Putamen (tissue), 1 donor: ENCODE results near the gene ZNRF1.
"Not testable (repeated sequence)": the region's sequence is repeated elsewhere in the genome, so short reads cannot be mapped to it uniquely, and the experiment has no call there.

ENCODE experiments used
- DNase-seq: peaks from one replicate; pipeline ENCODE4 v3.0.0-alpha.2; 2016; ENCODE audit warnings: low spot score

Gene ZNRF1

GRCh38 chr16:75079346-75079926 is 80.6 kb downstream of the ZNRF1 start:
- DNase-seq, result no peak

GRCh38 chr16:75080205-75081029 is 81.6 kb downstream of the ZNRF1 start:
- DNase-seq, result no peak

- DNase-seq, result no peak
Observed at GRCh38 chr16:75081179-75081859, 82.5 kb downstream of the ZNRF1 start.

GRCh38 chr16:75083813-75084212 is 85.0 kb downstream of the ZNRF1 start:
- DNase-seq, result no peak

GRCh38 chr16:75085556-75085955 is 86.7 kb downstream of the ZNRF1 start:
- DNase-seq, result no peak

- DNase-seq, result no peak
Observed at GRCh38 chr16:75086281-75086680, 87.5 kb downstream of the ZNRF1 start.

- no peak for DNase-seq
Observed at GRCh38 chr16:75086688-75087374, 88.0 kb downstream of the ZNRF1 start.

- DNase-seq, result no peak
Observed at GRCh38 chr16:75087375-75087979, 88.7 kb downstream of the ZNRF1 start.

- no peak for DNase-seq
Observed at GRCh38 chr16:75088216-75088615, 89.4 kb downstream of the ZNRF1 start.

- no peak for DNase-seq
Observed at GRCh38 chr16:75088934-75089333, 90.1 kb downstream of the ZNRF1 start.

GRCh38 chr16:75089486-75090202 is 90.8 kb downstream of the ZNRF1 start:
- no peak for DNase-seq

GRCh38 chr16:75090899-75091298 is 92.1 kb downstream of the ZNRF1 start:
- not testable (repeated sequence) for DNase-seq

GRCh38 chr16:75091619-75092018 is 92.8 kb downstream of the ZNRF1 start:
- not testable (repeated sequence) for DNase-seq

GRCh38 chr16:75092777-75093176 is 94.0 kb downstream of the ZNRF1 start:
- DNase-seq, result no peak

GRCh38 chr16:75093598-75094540 is 95.0 kb downstream of the ZNRF1 start:
- no peak for DNase-seq

GRCh38 chr16:75095204-75095621 is 96.4 kb downstream of the ZNRF1 start:
- DNase-seq, result no peak

- DNase-seq, result no peak
Observed at GRCh38 chr16:75096656-75097055, 97.8 kb downstream of the ZNRF1 start.

- DNase-seq, result no peak
Observed at GRCh38 chr16:75097191-75097761, 98.5 kb downstream of the ZNRF1 start.

GRCh38 chr16:75097941-75098901 is 99.4 kb downstream of the ZNRF1 start:
- no peak for DNase-seq
